A549 (cell line): ENCODE results near the gene MCRS1.

Experiments
- BHLHE40 ChIP-seq: IDR thresholded peaks from 2 replicates; pipeline ENCODE4 v1.6.1; 2012; ENCODE audit warnings: low read depth, low read length, inconsistent platforms
- CEBPB ChIP-seq, 2 experiments: fragments of >200 bp in 1 of 2; sonication (Bioruptor Twin) in 1 of 2; formaldehyde crosslinking in 1 of 2; IDR thresholded peaks; 2 replicates each; pipeline ENCODE4 v1.6.1; 2012 to 2016
- CTCF ChIP-seq: fragments of >200 bp; sonication (Bioruptor Twin); formaldehyde crosslinking; IDR thresholded peaks from 3 replicates; pipeline ENCODE4 v1.5.1; 2016
- FOSL2 ChIP-seq, 2 experiments: fragments of 450-650 bp in 1 of 2; fragments of >200 bp in 1 of 2; sonication (Bioruptor Twin) in 1 of 2; formaldehyde crosslinking; IDR thresholded peaks; 2 replicates each; pipeline versions ENCODE4 v1.5.0 to v1.6.1; 2016 to 2020; ENCODE audit warnings: mild to moderate bottlenecking in 1 of 2, moderate library complexity in 1 of 2
- HDAC2 ChIP-seq: fragments of 200-600 bp; sonication (generic); IDR thresholded peaks from 2 replicates; pipeline ENCODE4 v1.6.1; 2016
- POLR2A ChIP-seq: IDR thresholded peaks from 2 replicates; pipeline ENCODE4 v1.6.1; 2012; ENCODE audit warnings: mild to moderate bottlenecking, low read length
- RARB ChIP-seq: fragments of 250-450 bp; sonication (Bioruptor Pico); IDR thresholded peaks from 2 replicates; pipeline ENCODE4 v1.8.0; 2021; ENCODE audit warnings: mild to moderate bottlenecking, moderate library complexity
- RCOR1 ChIP-seq: fragments of 150-350 bp; IDR thresholded peaks from 2 replicates; pipeline ENCODE4 v1.6.1; 2014; ENCODE audit warnings: antibody characterized with exemption, low read length, low read depth
- ZNF302 ChIP-seq: fragments of 250-450 bp; sonication (Bioruptor Pico); IDR thresholded peaks from 2 replicates; pipeline ENCODE4 v1.9.0; 2021; ENCODE audit warnings: inconsistent platforms, mild to moderate bottlenecking, moderate library complexity

GRCh38 chr12:49512546-49512945 lies 55.4 kb downstream of the MCRS1 start:
- TF ChIP-seq HDAC2 (no peak), POLR2A (no peak), CTCF (no peak), ZNF302 (no peak), BHLHE40 (no peak), FOSL2 (IDR thresholded peaks at IDR 0.05) (no peak), FOSL2 (CRISPR knock-in tag; IDR thresholded peaks at IDR 0.05) (no peak), RARB (CRISPR knock-in tag) (no peak), CEBPB (IDR thresholded peaks at IDR 0.05) (no peak), RCOR1 (no peak)
